Neural progenitor cell (in vitro differentiated cells): Measurements from ENCODE around the gene PEMT. TPM values are rescaled to one million over a fixed set of nuclear protein-coding genes. Genes with fewer than 3 reads are reported as not detected.

ENCODE experiments used
- DNase-seq: peaks from one replicate; pipeline ENCODE4 v3.0.0-alpha.2; 2016; ENCODE audit warnings: low spot score
- H2AFZ ChIP-seq: fragments of 200-600 bp; sonication (generic); replicated peaks from 2 replicates; pipeline ENCODE4 v1.6.1; 2016; ENCODE audit warnings: antibody characterized with exemption
- H3F3A ChIP-seq: fragments of 200-600 bp; sonication (generic); 2 replicates; pipeline ENCODE4 v1.6.1; 2016; ENCODE audit warnings: antibody characterized with exemption, low read depth
- H3K27ac ChIP-seq: fragments of 200-600 bp; sonication (generic); 2 replicates; pipeline ENCODE4 v1.5.1; 2016; ENCODE audit warnings: mild to moderate bottlenecking
- H3K27me3 ChIP-seq: fragments of 200-600 bp; sonication (generic); 2 replicates; pipeline ENCODE4 v1.6.1; 2016; ENCODE audit warnings: mild to moderate bottlenecking, moderate library complexity
- H3K36me3 ChIP-seq: fragments of 200-600 bp; sonication (generic); 2 replicates; pipeline ENCODE4 v1.5.1; 2016
- H3K4me1 ChIP-seq: fragments of 200-600 bp; sonication (generic); 2 replicates; pipeline ENCODE4 v1.6.1; 2016; ENCODE audit warnings: mixed run types
- H3K4me2 ChIP-seq: fragments of 200-600 bp; sonication (generic); 2 replicates; pipeline ENCODE4 v1.6.1; 2016
- H3K4me3 ChIP-seq: fragments of 200-600 bp; sonication (generic); 2 replicates; pipeline ENCODE4 v1.5.1; 2016
- H3K79me2 ChIP-seq: fragments of 200-600 bp; sonication (generic); 2 replicates; pipeline ENCODE4 v1.6.1; 2016; ENCODE audit warnings: low read depth
- H3K9ac ChIP-seq: fragments of 200-600 bp; sonication (generic); 2 replicates; pipeline ENCODE4 v1.6.1; 2016
- H3K9me3 ChIP-seq: fragments of 200-600 bp; sonication (generic); 2 replicates; pipeline ENCODE4 v1.5.1; 2016; ENCODE audit warnings: low read depth
- H4K20me1 ChIP-seq: fragments of 200-600 bp; sonication (generic); 2 replicates; pipeline ENCODE4 v1.6.1; 2016; ENCODE audit warnings: low read depth
- H3K27ac Mint-ChIP-seq: 3 replicates; pipeline ENCODE4 v1.8.0; 2021; ENCODE audit warnings: mixed read lengths
- H3K27me3 Mint-ChIP-seq: 2 replicates; pipeline ENCODE4 v1.8.0; 2022; ENCODE audit warnings: low read depth, mild to moderate bottlenecking, inconsistent platforms, moderate library complexity, mixed read lengths; ENCODE audit not compliant: insufficient read depth
- H3K36me3 Mint-ChIP-seq: 3 replicates; pipeline ENCODE4 v1.8.0; 2021; ENCODE audit warnings: mixed read lengths
- H3K4me1 Mint-ChIP-seq: 3 replicates; pipeline ENCODE4 v1.8.0; 2021; ENCODE audit warnings: mixed read lengths
- H3K4me3 Mint-ChIP-seq: 3 replicates; pipeline ENCODE4 v1.8.0; 2021; ENCODE audit warnings: mild to moderate bottlenecking, moderate library complexity, mixed read lengths
- H3K9me3 Mint-ChIP-seq: 3 replicates; pipeline ENCODE4 v1.8.0; 2020; ENCODE audit warnings: mixed read lengths
- CTCF ChIP-seq: fragments of 200-600 bp; sonication (generic); IDR thresholded peaks from 2 replicates; pipeline ENCODE4 v1.5.1; 2017; ENCODE audit warnings: antibody characterized with exemption, mild to moderate bottlenecking
- EZH2 ChIP-seq: fragments of 200-600 bp; sonication (generic); IDR thresholded peaks from 2 replicates; pipeline ENCODE4 v1.6.1; 2017; ENCODE audit warnings: antibody characterized with exemption, mild to moderate bottlenecking, moderate library complexity
- EZH2phosphoT487 ChIP-seq: fragments of 200-600 bp; sonication (generic); IDR thresholded peaks from 2 replicates; pipeline ENCODE4 v1.6.1; 2017; ENCODE audit warnings: antibody characterized with exemption
- total RNA-seq: library from RNA; depleted of rRNA; stranded (reverse); fragments of >200 nt; gene quantifications from 2 replicates; pipeline ENCODE4 v1.2.3, GENCODE V29; 2015; ENCODE audit warnings: low replicate concordance

Gene PEMT
- total RNA-seq, 1 donor from 2014 or later: 17.7 TPM

GRCh38 chr17:17569691-17570090 is 21.8 kb downstream of the PEMT start:
- Mint-ChIP-seq H3K27ac (no peak overlapping the region), H3K4me1 (peaks cover 6% of the 10 kb centered on the region), H3K27me3 (peaks cover 7% of the 10 kb centered on the region), H3K9me3 (no peaks in the 10 kb centered on the region), H3K4me3 (no peak overlapping the region), H3K36me3 (no peaks in the 10 kb centered on the region)
- Histone ChIP-seq H3K27ac (no peak overlapping the region), H3K4me1 (peaks cover 9% of the 10 kb centered on the region), H3K4me3 (no peak overlapping the region), H3F3A (no peaks in the 10 kb centered on the region), H3K27me3 (no peaks in the 10 kb centered on the region), H3K4me2 (no peak overlapping the region), H3K36me3 (no peaks in the 10 kb centered on the region), H4K20me1 (no peaks in the 10 kb centered on the region), H2AFZ (no peak overlapping the region), H3K9ac (no peak overlapping the region), H3K79me2 (no peaks in the 10 kb centered on the region), H3K9me3 (no peaks in the 10 kb centered on the region)
- TF ChIP-seq EZH2phosphoT487 (no peak), EZH2 (no peak), CTCF (no peak)
- DNase-seq: no peak

- no peak overlapping the region for H3K4me2 ChIP-seq
- no peaks in the 10 kb centered on the region for H3K27me3 ChIP-seq
- peak overlapping the region; percentile 59 for H3K4me3 Mint-ChIP-seq
- H3K27me3 Mint-ChIP-seq: peaks cover 7% of the 10 kb centered on the region
- H3K4me1 Mint-ChIP-seq: peaks cover 6% of the 10 kb centered on the region
- TF ChIP-seq EZH2phosphoT487: no peak
- peak; percentile 83 for TF ChIP-seq CTCF
- H2AFZ ChIP-seq: no peak overlapping the region
- H3K9me3 Mint-ChIP-seq: no peaks in the 10 kb centered on the region
- H3K27ac Mint-ChIP-seq: no peak overlapping the region
- H3K36me3 ChIP-seq: no peaks in the 10 kb centered on the region
- no peaks in the 10 kb centered on the region for H3F3A ChIP-seq
- H3K36me3 Mint-ChIP-seq: no peaks in the 10 kb centered on the region
- peak; percentile 83 for DNase-seq
- H3K9me3 ChIP-seq: no peaks in the 10 kb centered on the region
- no peak overlapping the region for H3K9ac ChIP-seq
- no peaks in the 10 kb centered on the region for H3K79me2 ChIP-seq
- no peak overlapping the region for H3K4me3 ChIP-seq
- no peaks in the 10 kb centered on the region for H4K20me1 ChIP-seq
- H3K27ac ChIP-seq: no peak overlapping the region
- H3K4me1 ChIP-seq: peaks cover 12% of the 10 kb centered on the region
Measured at GRCh38 chr17:17568772-17569195, 22.7 kb downstream of the PEMT start.

GRCh38 chr17:17567631-17568030 is 23.9 kb downstream of the PEMT start:
- peaks cover 12% of the 10 kb centered on the region for H3K4me1 ChIP-seq
- no peaks in the 10 kb centered on the region for H3K79me2 ChIP-seq
- H3K27ac ChIP-seq: no peak overlapping the region
- no peak overlapping the region for H2AFZ ChIP-seq
- H3K27me3 ChIP-seq: no peaks in the 10 kb centered on the region
- no peaks in the 10 kb centered on the region for H3K36me3 Mint-ChIP-seq
- no peaks in the 10 kb centered on the region for H3K9me3 Mint-ChIP-seq
- H3K4me1 Mint-ChIP-seq: peaks cover 6% of the 10 kb centered on the region
- no peaks in the 10 kb centered on the region for H4K20me1 ChIP-seq
- no peak for TF ChIP-seq CTCF
- TF ChIP-seq EZH2phosphoT487: no peak
- TF ChIP-seq EZH2: no peak
- DNase-seq: no peak
- no peak overlapping the region for H3K4me2 ChIP-seq
- H3K27me3 Mint-ChIP-seq: peaks cover 7% of the 10 kb centered on the region
- H3K4me3 Mint-ChIP-seq: no peak overlapping the region
- no peak overlapping the region for H3K4me3 ChIP-seq
- H3K9ac ChIP-seq: no peak overlapping the region
- H3K36me3 ChIP-seq: no peaks in the 10 kb centered on the region
- H3K27ac Mint-ChIP-seq: no peak overlapping the region
- no peaks in the 10 kb centered on the region for H3K9me3 ChIP-seq
- no peaks in the 10 kb centered on the region for H3F3A ChIP-seq
